Measurements from ENCODE around the gene RNF114. TPM values are rescaled to one million over a fixed set of nuclear protein-coding genes. Genes with fewer than 3 reads are reported as not detected.

The RNF114 gene
- total RNA-seq, 2 donors from 2014 or later: 82.4 to 128 TPM

DNA sequence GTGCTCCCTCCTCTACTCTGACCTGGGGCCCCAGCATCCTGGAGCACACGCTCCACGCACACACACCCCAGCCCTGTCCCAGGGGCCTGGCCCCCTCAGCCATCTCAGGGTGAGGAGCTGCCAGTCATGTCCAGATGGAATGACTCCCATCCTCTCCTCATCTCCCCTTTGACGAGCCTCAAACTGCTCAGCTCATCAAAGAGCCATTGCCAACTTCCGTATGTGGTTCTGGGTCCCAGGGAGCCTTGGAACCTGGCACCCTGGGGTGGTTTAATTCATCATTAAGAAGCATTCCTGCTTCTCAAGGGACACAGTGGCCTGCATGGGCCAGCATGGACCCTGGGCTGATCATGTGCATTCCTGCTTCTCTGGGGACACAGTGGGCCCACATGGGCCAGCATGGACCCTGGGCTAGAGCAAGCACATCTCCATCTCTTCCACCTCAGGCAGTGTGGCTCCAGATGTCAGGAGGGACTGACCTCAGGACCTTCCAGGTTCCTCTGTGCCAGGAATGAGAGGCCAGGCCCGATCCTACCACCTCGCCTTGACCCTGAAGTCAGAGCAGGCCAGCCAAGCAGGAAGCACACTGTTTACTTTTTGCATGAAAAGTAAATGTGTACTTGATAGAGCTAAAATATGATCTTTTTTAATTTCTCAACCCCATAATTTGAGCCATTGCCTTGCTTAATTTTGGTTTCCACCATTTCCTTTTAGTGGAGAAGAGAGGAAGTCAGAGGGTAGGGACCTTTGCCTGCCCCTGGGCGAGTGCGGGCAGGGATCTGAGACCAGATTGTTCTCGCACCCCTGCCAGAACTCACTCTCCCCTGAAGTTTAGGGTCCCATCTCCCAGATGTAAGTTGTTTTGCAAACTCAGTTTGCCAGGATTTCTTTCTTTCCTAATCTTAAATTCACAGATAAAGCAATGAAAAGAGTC is 46.9 kb upstream of the RNF114 start:
- TF ChIP-seq, protein P1, sequence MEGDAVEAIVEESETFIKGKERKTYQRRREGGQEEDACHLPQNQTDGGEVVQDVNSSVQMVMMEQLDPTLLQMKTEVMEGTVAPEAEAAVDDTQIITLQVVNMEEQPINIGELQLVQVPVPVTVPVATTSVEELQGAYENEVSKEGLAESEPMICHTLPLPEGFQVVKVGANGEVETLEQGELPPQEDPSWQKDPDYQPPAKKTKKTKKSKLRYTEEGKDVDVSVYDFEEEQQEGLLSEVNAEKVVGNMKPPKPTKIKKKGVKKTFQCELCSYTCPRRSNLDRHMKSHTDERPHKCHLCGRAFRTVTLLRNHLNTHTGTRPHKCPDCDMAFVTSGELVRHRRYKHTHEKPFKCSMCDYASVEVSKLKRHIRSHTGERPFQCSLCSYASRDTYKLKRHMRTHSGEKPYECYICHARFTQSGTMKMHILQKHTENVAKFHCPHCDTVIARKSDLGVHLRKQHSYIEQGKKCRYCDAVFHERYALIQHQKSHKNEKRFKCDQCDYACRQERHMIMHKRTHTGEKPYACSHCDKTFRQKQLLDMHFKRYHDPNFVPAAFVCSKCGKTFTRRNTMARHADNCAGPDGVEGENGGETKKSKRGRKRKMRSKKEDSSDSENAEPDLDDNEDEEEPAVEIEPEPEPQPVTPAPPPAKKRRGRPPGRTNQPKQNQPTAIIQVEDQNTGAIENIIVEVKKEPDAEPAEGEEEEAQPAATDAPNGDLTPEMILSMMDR (IDR thresholded peaks at IDR 0.05): no peak
- peaks cover 19 to 40% of the 10 kb centered on the region in 2 donors for H3K4me1 ChIP-seq (ENCODE audit: control insufficient read depth in 1 of 2, low read depth in 2 of 2)
- no peak for ATAC-seq (ENCODE audit: insufficient number of reproducible peaks, low FRiP score, low read depth)
- peak overlapping the region in 1 of 2 donors; percentile 81 for H3K27ac ChIP-seq
- no peaks in the 10 kb centered on the region for H3K9me3 ChIP-seq
- no peaks in the 10 kb centered on the region for H3K27me3 ChIP-seq (replicated peaks; ENCODE audit: insufficient read depth)
- H3K4me3 ChIP-seq: no peak overlapping the region
- H3K36me3 ChIP-seq: peaks cover 9% of the 10 kb centered on the region
- no peak for DNase-seq (ENCODE audit: low spot score)

DNA sequence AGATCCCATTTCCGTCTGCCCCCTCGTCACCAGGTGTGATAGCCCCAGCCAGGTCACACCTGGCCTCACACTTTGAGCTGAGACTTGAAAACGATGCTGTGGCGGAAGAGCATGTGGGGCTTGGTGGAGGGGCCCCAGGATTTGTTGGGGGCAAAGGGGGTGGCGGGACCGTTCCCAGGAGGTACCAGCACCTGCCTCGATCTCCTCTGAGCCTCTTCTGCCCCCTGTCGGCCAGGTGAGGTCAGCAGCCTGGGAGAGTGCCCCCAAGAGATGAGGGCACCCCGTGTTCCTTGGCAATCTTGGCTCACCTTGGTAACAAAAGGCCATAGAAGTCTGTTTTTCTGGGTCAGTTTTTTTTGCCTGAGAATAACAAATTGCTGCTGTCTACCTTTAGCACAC is 46.3 kb upstream of the RNF114 start:
- Histone ChIP-seq H3K27me3 (replicated peaks; ENCODE audit: insufficient read depth) (no peaks in the 10 kb centered on the region), H3K4me1 (ENCODE audit: control insufficient read depth in 1 of 2, low read depth in 2 of 2) (peaks cover 19 to 40% of the 10 kb centered on the region in 2 donors), H3K4me3 (no peak overlapping the region), H3K27ac (no peak overlapping the region), H3K36me3 (peaks cover 2% of the 10 kb centered on the region), H3K9me3 (no peaks in the 10 kb centered on the region)
- ATAC-seq (ENCODE audit: insufficient number of reproducible peaks, low FRiP score, low read depth): no peak
- TF ChIP-seq, protein P1 (IDR thresholded peaks at IDR 0.05): no peak
- no peak for DNase-seq (ENCODE audit: low spot score)

DNA sequence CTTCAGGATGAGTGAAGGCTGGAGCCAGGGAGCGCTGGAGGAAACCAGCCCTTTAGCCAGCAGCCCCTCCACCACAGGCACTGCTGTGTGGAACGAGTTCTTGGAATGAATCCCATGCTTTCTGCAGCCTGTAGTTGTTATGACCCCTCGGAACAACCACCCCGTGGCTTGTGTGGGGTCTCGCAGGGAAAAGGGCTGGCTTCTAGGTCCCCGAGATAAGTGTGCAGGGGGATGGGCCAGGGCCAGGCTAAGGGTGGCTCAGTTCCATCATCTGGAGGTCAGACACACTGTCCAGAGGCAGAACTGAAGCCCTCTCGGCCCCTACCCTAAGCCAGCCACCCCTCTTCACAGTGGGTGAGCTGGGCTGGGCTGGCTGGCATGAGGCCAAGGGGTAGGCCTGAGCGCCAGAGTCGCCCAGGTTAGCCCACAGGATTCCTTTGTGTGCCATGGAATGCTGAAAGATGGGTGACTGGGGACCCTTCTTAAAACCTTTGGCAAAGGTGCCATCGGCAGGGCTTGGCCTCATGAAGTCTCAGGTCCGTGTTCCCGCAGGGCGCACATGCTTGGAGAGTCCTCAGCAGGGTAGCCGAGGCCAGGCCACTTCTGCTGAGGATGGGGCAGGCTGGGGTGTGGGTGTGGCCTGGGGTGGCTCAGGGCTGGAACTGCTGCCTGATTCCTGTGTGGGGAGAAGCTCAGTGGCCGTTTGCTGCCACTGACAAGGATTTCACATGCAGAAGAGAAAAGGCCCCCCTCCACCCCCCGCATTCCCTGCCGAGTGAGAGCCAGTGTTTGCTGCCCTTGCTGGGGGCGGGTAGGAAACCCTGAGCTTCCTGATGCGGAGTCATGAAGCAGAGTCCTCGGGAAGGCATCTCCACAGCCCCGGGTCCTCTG is 45.5 kb upstream of the RNF114 start:
- DNase-seq (ENCODE audit: low spot score) (no peak), ATAC-seq (ENCODE audit: insufficient number of reproducible peaks, low FRiP score, low read depth) (no peak)
- H3K4me3 ChIP-seq: no peak overlapping the region
- H3K27me3 ChIP-seq (replicated peaks; ENCODE audit: insufficient read depth): no peaks in the 10 kb centered on the region
- no peaks in the 10 kb centered on the region for H3K9me3 ChIP-seq
- no peaks in the 10 kb centered on the region for H3K36me3 ChIP-seq
- TF ChIP-seq, protein P1 (IDR thresholded peaks at IDR 0.05): no peak
- H3K27ac ChIP-seq: no peak overlapping the region
- peaks cover 19 to 40% of the 10 kb centered on the region in 2 donors for H3K4me1 ChIP-seq (ENCODE audit: control insufficient read depth in 1 of 2, low read depth in 2 of 2)

DNA sequence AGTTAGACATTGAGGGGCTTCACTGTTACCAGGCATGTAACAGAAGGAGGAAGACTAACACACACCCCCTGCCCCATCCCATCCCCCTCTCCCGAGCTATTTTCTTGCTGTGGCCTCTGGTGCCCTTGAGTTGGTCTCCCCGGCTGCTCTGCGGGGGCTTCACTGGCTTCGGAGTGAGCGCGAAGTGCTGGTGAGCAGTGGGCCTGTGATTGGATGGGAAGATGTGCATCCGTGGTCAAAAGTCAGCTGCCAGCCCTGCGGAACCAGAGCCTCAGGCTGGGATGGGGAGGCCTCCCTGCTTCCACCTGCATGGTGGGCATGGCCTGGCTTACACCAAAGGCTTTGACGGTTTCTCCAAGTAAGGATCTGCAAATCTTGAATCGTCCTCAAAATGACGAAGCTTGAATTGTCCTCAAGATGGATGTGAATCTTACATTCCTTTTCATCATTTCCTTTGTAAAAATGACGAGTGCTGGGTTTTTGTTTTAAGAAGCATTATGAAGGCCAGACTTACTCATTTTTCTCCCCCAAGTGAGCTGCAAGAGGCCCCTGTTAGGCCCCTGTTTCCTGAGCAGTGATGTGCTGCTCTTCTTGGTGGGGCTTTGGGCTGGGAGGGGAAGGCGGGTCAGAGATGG is 44.6 kb upstream of the RNF114 start:
- H3K27me3 ChIP-seq (replicated peaks; ENCODE audit: insufficient read depth): no peaks in the 10 kb centered on the region
- H3K4me3 ChIP-seq: no peak overlapping the region
- DNase-seq (ENCODE audit: low spot score) (no peak), ATAC-seq (ENCODE audit: insufficient number of reproducible peaks, low FRiP score, low read depth) (no peak)
- peaks cover 18 to 36% of the 10 kb centered on the region in 2 donors for H3K4me1 ChIP-seq (ENCODE audit: control insufficient read depth in 1 of 2, low read depth in 2 of 2)
- H3K9me3 ChIP-seq: no peaks in the 10 kb centered on the region
- TF ChIP-seq, protein P1 (IDR thresholded peaks at IDR 0.05): no peak
- H3K36me3 ChIP-seq: no peaks in the 10 kb centered on the region
- no peak overlapping the region for H3K27ac ChIP-seq
